HepG2 (cell line): ENCODE measurements around the gene RNMT. TPM values are rescaled to one million over a fixed set of nuclear protein-coding genes. Genes with fewer than 3 reads are reported as not detected.
A peak's percentile ranks its signal among the peaks of the same experiment; 100 is the strongest.

Experiments used
- FIP1L1 ChIP-seq: fragments of 200-400 bp; formaldehyde crosslinking; IDR thresholded peaks from 2 replicates; pipeline ENCODE4 v1.6.1; 2018; ENCODE audit warnings: low read depth, mild to moderate bottlenecking, low read length, moderate library complexity, borderline replicate concordance; ENCODE audit not compliant: insufficient read depth
- GTF2F1 ChIP-seq: fragments of 150-350 bp; IDR thresholded peaks from 2 replicates; pipeline ENCODE4 v1.6.1; 2014; ENCODE audit warnings: low read length
- HNRNPL ChIP-seq: fragments of 200-400 bp; formaldehyde crosslinking; IDR thresholded peaks from 2 replicates; pipeline ENCODE4 v1.6.1; 2017; ENCODE audit warnings: mild to moderate bottlenecking, low read depth, low read length
- HNRNPUL1 ChIP-seq: fragments of 200-400 bp; formaldehyde crosslinking; IDR thresholded peaks from 2 replicates; pipeline ENCODE4 v1.6.1; 2017; ENCODE audit warnings: low read depth, mild to moderate bottlenecking, low read length, moderate library complexity
- KDM6A ChIP-seq: IDR thresholded peaks from 2 replicates; pipeline ENCODE4 v1.6.1; 2016; ENCODE audit warnings: low read depth
- MATR3 ChIP-seq: sonication (generic); formaldehyde crosslinking; IDR thresholded peaks from 2 replicates; pipeline ENCODE4 v1.4.0; 2020; ENCODE audit warnings: missing genetic modification reagents
- RAD21 ChIP-seq: fragments of 450-650 bp; formaldehyde crosslinking; IDR thresholded peaks from 2 replicates; pipeline ENCODE4 v1.5.0; 2020; ENCODE audit warnings: mild to moderate bottlenecking
- RFXANK ChIP-seq: IDR thresholded peaks from 2 replicates; pipeline ENCODE4 v1.6.1; 2016
- RXRA ChIP-seq: sonication (generic); formaldehyde crosslinking; IDR thresholded peaks from 2 replicates; pipeline ENCODE4 v1.5.1; 2020; ENCODE audit warnings: missing genetic modification reagents
- SETDB1 ChIP-seq: sonication (generic); formaldehyde crosslinking; IDR thresholded peaks from 2 replicates; pipeline ENCODE4 v1.5.1; 2020; ENCODE audit warnings: missing genetic modification reagents, mild to moderate bottlenecking, borderline replicate concordance
- SP4 ChIP-seq: sonication (generic); formaldehyde crosslinking; IDR thresholded peaks from 2 replicates; pipeline ENCODE4 v1.8.1; 2023; ENCODE audit warnings: mild to moderate bottlenecking, missing genetic modification reagents
- ZFP37 ChIP-seq: sonication (generic); formaldehyde crosslinking; IDR thresholded peaks from 2 replicates; pipeline ENCODE4 v1.4.0; 2020; ENCODE audit warnings: missing genetic modification reagents, borderline replicate concordance
- ZNF326 ChIP-seq: sonication (generic); formaldehyde crosslinking; IDR thresholded peaks from 2 replicates; pipeline ENCODE4 v1.4.0; 2020; ENCODE audit warnings: missing genetic modification reagents, borderline replicate concordance
- ZNF329 ChIP-seq: sonication (generic); formaldehyde crosslinking; IDR thresholded peaks from 2 replicates; pipeline ENCODE4 v1.9.0; 2021; ENCODE audit warnings: low read depth, mild to moderate bottlenecking, missing genetic modification reagents
- ZNF34 ChIP-seq: sonication (generic); formaldehyde crosslinking; IDR thresholded peaks from 2 replicates; pipeline ENCODE4 v1.4.0; 2020; ENCODE audit warnings: mild to moderate bottlenecking, missing genetic modification reagents, borderline replicate concordance
- ZNF451 ChIP-seq: sonication (generic); formaldehyde crosslinking; IDR thresholded peaks from 2 replicates; pipeline ENCODE4 v1.5.0; 2020; ENCODE audit warnings: mild to moderate bottlenecking, missing genetic modification reagents
- ZNF558 ChIP-seq: sonication (generic); formaldehyde crosslinking; IDR thresholded peaks from 2 replicates; pipeline ENCODE4 v1.9.0; 2022; ENCODE audit warnings: mild to moderate bottlenecking, missing genetic modification reagents, borderline replicate concordance
- ZNF746 ChIP-seq: sonication (generic); formaldehyde crosslinking; IDR thresholded peaks from 2 replicates; pipeline ENCODE4 v1.8.0; 2022; ENCODE audit warnings: mild to moderate bottlenecking, missing genetic modification reagents
- ZSCAN12 ChIP-seq: sonication (generic); formaldehyde crosslinking; IDR thresholded peaks from 2 replicates; pipeline ENCODE4 v1.9.0; 2021; ENCODE audit warnings: mild to moderate bottlenecking, missing genetic modification reagents
- polyA plus RNA-seq, 8 experiments: library from polyadenylated mRNA; depleted of rRNA in 3 of 8; stranded (reverse) in 7 of 8; unstranded in 1 of 8; fragments of >200 nt; fragmentation: Illumina TruSeq in 4 of 8; extraction: Trizol in 4 of 8; gene quantifications; 2 replicates each; pipeline versions ENCODE4 v1.2.1 to v1.2.3, GENCODE V29; 2011 to 2016; ENCODE audit warnings: low read depth in 4 of 8, missing spikeins in 1 of 8, mixed read lengths in 1 of 8; ENCODE audit not compliant: insufficient read depth in 1 of 8
- total RNA-seq, 5 experiments: library from RNA; depleted of rRNA; stranded (reverse); fragments of >200 nt; fragmentation: Illumina TruSeq; extraction: Trizol; gene quantifications; 2 replicates each; pipeline ENCODE4 v1.2.3, GENCODE V29; 2016; ENCODE audit warnings: low read depth in 1 of 5
- TF ChIP-seq, protein P1 (sequence below): IDR thresholded peaks from 2 replicates; pipeline ENCODE4 v1.4.0; 2020; ENCODE audit warnings: mild to moderate bottlenecking, missing genetic modification reagents
- TF ChIP-seq, protein P2 (sequence below): sonication (generic); formaldehyde crosslinking; IDR thresholded peaks from 2 replicates; pipeline ENCODE4 v1.8.1; 2023; ENCODE audit warnings: mild to moderate bottlenecking, missing genetic modification reagents
- TF ChIP-seq, protein P3 (sequence below): IDR thresholded peaks from 2 replicates; pipeline ENCODE4 v1.6.1; 2018; ENCODE audit warnings: missing genetic modification reagents
- TF ChIP-seq, protein P4 (sequence below): sonication (generic); formaldehyde crosslinking; IDR thresholded peaks from 2 replicates; pipeline ENCODE4 v1.8.1; 2023; ENCODE audit warnings: missing genetic modification reagents, inconsistent platforms, borderline replicate concordance

Gene RNMT
- total and polyA plus RNA-seq, 2 of the 13 experiments (the other 11 are each of a cell fraction or from before 2014, with no cell fraction given), result 22.9 to 24.4 TPM

DNA sequence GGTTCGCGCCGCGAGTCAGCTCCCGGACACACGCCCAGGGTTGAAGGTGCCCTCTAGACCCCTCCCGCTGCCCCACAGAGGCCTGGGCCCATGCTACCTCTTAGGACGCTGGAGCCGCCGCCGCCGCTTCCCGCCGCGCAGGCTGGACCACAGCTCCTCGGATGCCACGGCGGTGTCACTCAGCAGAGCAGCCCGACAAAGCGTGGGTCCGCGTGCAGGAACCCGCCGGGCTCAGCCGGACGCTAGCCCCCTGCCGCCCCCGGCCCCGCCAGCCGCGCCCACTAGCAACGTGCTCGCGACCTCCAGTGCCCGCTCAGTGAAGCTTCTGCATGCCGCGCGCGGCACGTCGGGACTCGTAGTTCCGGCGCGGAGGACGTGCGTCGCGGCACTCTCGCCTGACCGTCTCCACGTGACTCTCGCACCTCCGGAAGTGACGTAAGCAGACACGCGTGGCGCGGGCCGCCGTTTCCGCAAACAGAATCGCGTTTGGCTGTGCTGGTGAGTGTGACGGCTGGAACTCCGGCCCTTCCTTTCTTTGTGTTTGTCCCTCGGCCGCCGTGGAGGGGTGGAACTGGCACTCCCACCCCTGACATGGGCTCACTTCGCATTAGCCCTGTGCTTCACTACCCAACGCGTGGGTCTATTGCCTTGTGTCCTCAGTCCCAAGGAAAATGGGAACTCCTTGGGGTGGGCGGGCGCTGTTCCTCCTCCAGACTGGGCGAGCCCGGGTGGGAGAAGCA, at the start of gene RNMT, which contains the start of gene FAM210A (continued):
- TF ChIP-seq ZSCAN12 (CRISPR knock-in tag) (peak; percentile 56; the same call in 1 of the 2 replicates), SP4 (peak; percentile 88), MATR3 (CRISPR knock-in tag) (no peak), GTF2F1 (no peak), RXRA (CRISPR knock-in tag) (peak; percentile 84), SETDB1 (CRISPR knock-in tag) (no peak), ZFP37 (CRISPR knock-in tag) (0 out of 2 replicates have a peak, but pooled peaks have one; percentile 47), HNRNPUL1 (no peak), HNRNPL (peak; percentile 47; the same call in 1 of the 2 replicates), ZNF329 (CRISPR knock-in tag) (peak; percentile 86), ZNF451 (CRISPR knock-in tag) (peak; percentile 98), RFXANK (no peak), KDM6A (no peak), RAD21 (no peak; the same call in 1 of the 2 replicates), ZNF34 (CRISPR knock-in tag) (peak; percentile 84), ZNF746 (CRISPR knock-in tag) (no peak; the same call in 1 of the 2 replicates), ZNF558 (CRISPR knock-in tag) (peak; percentile 54; the same call in 1 of the 2 replicates), ZNF326 (CRISPR knock-in tag) (no peak), FIP1L1 (no peak)
- TF ChIP-seq, protein P1, sequence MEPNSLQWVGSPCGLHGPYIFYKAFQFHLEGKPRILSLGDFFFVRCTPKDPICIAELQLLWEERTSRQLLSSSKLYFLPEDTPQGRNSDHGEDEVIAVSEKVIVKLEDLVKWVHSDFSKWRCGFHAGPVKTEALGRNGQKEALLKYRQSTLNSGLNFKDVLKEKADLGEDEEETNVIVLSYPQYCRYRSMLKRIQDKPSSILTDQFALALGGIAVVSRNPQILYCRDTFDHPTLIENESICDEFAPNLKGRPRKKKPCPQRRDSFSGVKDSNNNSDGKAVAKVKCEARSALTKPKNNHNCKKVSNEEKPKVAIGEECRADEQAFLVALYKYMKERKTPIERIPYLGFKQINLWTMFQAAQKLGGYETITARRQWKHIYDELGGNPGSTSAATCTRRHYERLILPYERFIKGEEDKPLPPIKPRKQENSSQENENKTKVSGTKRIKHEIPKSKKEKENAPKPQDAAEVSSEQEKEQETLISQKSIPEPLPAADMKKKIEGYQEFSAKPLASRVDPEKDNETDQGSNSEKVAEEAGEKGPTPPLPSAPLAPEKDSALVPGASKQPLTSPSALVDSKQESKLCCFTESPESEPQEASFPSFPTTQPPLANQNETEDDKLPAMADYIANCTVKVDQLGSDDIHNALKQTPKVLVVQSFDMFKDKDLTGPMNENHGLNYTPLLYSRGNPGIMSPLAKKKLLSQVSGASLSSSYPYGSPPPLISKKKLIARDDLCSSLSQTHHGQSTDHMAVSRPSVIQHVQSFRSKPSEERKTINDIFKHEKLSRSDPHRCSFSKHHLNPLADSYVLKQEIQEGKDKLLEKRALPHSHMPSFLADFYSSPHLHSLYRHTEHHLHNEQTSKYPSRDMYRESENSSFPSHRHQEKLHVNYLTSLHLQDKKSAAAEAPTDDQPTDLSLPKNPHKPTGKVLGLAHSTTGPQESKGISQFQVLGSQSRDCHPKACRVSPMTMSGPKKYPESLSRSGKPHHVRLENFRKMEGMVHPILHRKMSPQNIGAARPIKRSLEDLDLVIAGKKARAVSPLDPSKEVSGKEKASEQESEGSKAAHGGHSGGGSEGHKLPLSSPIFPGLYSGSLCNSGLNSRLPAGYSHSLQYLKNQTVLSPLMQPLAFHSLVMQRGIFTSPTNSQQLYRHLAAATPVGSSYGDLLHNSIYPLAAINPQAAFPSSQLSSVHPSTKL (CRISPR knock-in tag), result peak; percentile 80
- TF ChIP-seq, protein P2, sequence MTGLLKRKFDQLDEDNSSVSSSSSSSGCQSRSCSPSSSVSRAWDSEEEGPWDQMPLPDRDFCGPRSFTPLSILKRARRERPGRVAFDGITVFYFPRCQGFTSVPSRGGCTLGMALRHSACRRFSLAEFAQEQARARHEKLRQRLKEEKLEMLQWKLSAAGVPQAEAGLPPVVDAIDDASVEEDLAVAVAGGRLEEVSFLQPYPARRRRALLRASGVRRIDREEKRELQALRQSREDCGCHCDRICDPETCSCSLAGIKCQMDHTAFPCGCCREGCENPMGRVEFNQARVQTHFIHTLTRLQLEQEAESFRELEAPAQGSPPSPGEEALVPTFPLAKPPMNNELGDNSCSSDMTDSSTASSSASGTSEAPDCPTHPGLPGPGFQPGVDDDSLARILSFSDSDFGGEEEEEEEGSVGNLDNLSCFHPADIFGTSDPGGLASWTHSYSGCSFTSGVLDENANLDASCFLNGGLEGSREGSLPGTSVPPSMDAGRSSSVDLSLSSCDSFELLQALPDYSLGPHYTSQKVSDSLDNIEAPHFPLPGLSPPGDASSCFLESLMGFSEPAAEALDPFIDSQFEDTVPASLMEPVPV, result peak; percentile 92
- TF ChIP-seq, protein P3, sequence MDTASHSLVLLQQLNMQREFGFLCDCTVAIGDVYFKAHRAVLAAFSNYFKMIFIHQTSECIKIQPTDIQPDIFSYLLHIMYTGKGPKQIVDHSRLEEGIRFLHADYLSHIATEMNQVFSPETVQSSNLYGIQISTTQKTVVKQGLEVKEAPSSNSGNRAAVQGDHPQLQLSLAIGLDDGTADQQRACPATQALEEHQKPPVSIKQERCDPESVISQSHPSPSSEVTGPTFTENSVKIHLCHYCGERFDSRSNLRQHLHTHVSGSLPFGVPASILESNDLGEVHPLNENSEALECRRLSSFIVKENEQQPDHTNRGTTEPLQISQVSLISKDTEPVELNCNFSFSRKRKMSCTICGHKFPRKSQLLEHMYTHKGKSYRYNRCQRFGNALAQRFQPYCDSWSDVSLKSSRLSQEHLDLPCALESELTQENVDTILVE (CRISPR knock-in tag), result peak; percentile 67
- TF ChIP-seq, protein P4, sequence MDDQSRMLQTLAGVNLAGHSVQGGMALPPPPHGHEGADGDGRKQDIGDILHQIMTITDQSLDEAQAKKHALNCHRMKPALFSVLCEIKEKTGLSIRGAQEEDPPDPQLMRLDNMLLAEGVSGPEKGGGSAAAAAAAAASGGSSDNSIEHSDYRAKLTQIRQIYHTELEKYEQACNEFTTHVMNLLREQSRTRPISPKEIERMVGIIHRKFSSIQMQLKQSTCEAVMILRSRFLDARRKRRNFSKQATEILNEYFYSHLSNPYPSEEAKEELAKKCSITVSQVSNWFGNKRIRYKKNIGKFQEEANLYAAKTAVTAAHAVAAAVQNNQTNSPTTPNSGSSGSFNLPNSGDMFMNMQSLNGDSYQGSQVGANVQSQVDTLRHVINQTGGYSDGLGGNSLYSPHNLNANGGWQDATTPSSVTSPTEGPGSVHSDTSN (CRISPR knock-in tag), result no peak
